ENCODE results near the gene ADAMTS20.

Gene ADAMTS20

DNA sequence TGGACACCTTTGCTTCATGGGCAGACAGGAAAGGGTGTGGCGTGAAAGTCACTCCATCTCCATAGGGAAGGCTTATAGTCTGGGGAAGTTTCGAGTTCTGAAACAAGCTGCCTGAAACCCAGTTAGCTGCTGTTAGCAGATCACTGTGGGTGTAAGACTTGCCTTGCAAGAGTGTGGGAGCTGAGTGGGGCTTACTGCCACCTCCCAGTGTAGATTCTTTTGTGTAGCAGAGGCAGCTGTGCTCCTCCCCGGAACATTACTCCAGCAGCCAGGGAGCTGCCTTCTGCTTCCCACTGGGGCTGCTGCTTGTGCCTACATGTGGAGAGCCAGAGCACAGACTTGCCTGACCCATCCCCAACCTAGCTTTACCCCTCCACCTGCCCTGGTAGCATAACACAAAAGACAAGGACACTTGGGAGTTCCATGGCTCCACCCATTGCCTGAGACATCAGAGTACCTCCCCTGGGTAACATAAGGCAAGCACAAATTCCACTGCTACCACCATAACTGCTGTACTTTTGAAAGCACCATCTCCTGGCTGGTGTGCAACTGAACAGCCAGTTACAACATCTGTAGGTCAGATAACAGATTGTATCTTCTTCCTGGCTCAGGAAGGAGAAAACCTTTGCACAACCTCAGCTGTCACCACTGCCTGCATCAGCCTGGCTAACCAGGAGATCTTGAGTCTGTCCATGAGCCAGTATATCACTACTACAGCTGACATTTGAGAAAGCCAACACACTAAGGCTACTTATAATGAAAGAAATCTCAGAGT, 69.5 kb downstream of the ADAMTS20 start:
- TF ChIP-seq, protein P1, sequence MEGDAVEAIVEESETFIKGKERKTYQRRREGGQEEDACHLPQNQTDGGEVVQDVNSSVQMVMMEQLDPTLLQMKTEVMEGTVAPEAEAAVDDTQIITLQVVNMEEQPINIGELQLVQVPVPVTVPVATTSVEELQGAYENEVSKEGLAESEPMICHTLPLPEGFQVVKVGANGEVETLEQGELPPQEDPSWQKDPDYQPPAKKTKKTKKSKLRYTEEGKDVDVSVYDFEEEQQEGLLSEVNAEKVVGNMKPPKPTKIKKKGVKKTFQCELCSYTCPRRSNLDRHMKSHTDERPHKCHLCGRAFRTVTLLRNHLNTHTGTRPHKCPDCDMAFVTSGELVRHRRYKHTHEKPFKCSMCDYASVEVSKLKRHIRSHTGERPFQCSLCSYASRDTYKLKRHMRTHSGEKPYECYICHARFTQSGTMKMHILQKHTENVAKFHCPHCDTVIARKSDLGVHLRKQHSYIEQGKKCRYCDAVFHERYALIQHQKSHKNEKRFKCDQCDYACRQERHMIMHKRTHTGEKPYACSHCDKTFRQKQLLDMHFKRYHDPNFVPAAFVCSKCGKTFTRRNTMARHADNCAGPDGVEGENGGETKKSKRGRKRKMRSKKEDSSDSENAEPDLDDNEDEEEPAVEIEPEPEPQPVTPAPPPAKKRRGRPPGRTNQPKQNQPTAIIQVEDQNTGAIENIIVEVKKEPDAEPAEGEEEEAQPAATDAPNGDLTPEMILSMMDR (IDR thresholded peaks at IDR 0.05; ENCODE audit: low read depth, low read length) = no peak
- TF ChIP-seq EZH2phosphoT487 (IDR thresholded peaks at IDR 0.05; ENCODE audit: low read depth) = no peak
- Histone ChIP-seq H3K36me3 (replicated peaks; ENCODE audit: low read depth, low read length) (no peaks in the 10 kb centered on the region), H2AFZ (ENCODE audit: low read depth, low read length) (no peak overlapping the region)

GRCh38 chr12:43480591-43480990, 71.4 kb downstream of the ADAMTS20 start:
- Histone ChIP-seq H4K20me1 (ENCODE audit: insufficient read depth, low read length) (no peaks in the 10 kb centered on the region), H3K36me3 (replicated peaks; ENCODE audit: low read depth, low read length) (no peaks in the 10 kb centered on the region), H3K27ac (ENCODE audit: low read length) (no peak overlapping the region), H3K9ac (ENCODE audit: low read length) (no peak overlapping the region), H3K4me3 (ENCODE audit: low read length) (no peak overlapping the region), H3K4me1 (ENCODE audit: low read length) (peaks cover 6% of the 10 kb centered on the region), H3K9me3 (ENCODE audit: insufficient read depth, low read length) (no peaks in the 10 kb centered on the region), H3K27me3 (ENCODE audit: low read depth, low read length) (no peaks in the 10 kb centered on the region), H2AFZ (ENCODE audit: low read depth, low read length) (no peak overlapping the region), H3K79me2 (ENCODE audit: low read length) (no peaks in the 10 kb centered on the region), H3K4me2 (ENCODE audit: low read length) (peak overlapping the region; percentile 13)
- no peak for TF ChIP-seq EZH2phosphoT487 (IDR thresholded peaks at IDR 0.05; ENCODE audit: low read depth)

More for the DNA sequence above, 69.5 kb downstream of the ADAMTS20 start:
- Histone ChIP-seq H3K79me2 (ENCODE audit: low read length) (no peaks in the 10 kb centered on the region), H3K27me3 (ENCODE audit: low read depth, low read length) (no peaks in the 10 kb centered on the region), H3K4me2 (ENCODE audit: low read length) (no peak overlapping the region), H4K20me1 (ENCODE audit: insufficient read depth, low read length) (no peaks in the 10 kb centered on the region), H3K27ac (ENCODE audit: low read length) (no peak overlapping the region), H3K4me1 (ENCODE audit: low read length) (peaks cover 6% of the 10 kb centered on the region), H3K9ac (ENCODE audit: low read length) (no peak overlapping the region), H3K9me3 (ENCODE audit: insufficient read depth, low read length) (no peaks in the 10 kb centered on the region), H3K4me3 (ENCODE audit: low read length) (no peak overlapping the region)

GRCh38 chr12:43462741-43463140, 89.3 kb downstream of the ADAMTS20 start:
- Histone ChIP-seq H3K4me1 (ENCODE audit: low read length) (no peaks in the 10 kb centered on the region), H3K36me3 (replicated peaks; ENCODE audit: low read depth, low read length) (no peaks in the 10 kb centered on the region), H3K4me3 (ENCODE audit: low read length) (no peak overlapping the region), H2AFZ (ENCODE audit: low read depth, low read length) (no peak overlapping the region), H4K20me1 (ENCODE audit: insufficient read depth, low read length) (no peaks in the 10 kb centered on the region), H3K9ac (ENCODE audit: low read length) (no peak overlapping the region), H3K4me2 (ENCODE audit: low read length) (no peak overlapping the region), H3K27me3 (ENCODE audit: low read depth, low read length) (no peaks in the 10 kb centered on the region), H3K27ac (ENCODE audit: low read length) (no peak overlapping the region), H3K79me2 (ENCODE audit: low read length) (no peaks in the 10 kb centered on the region), H3K9me3 (ENCODE audit: insufficient read depth, low read length) (no peaks in the 10 kb centered on the region)
- TF ChIP-seq EZH2phosphoT487 (IDR thresholded peaks at IDR 0.05; ENCODE audit: low read depth) = no peak
- TF ChIP-seq, protein P1 (IDR thresholded peaks at IDR 0.05; ENCODE audit: low read depth, low read length) = no peak

GRCh38 chr12:43462080-43462479, 89.9 kb downstream of the ADAMTS20 start:
- no peaks in the 10 kb centered on the region for H3K27me3 ChIP-seq (ENCODE audit: low read depth, low read length)
- no peaks in the 10 kb centered on the region for H3K79me2 ChIP-seq (ENCODE audit: low read length)
- H4K20me1 ChIP-seq (ENCODE audit: insufficient read depth, low read length) = no peaks in the 10 kb centered on the region
- no peaks in the 10 kb centered on the region for H3K36me3 ChIP-seq (replicated peaks; ENCODE audit: low read depth, low read length)
- no peak overlapping the region for H3K4me3 ChIP-seq (ENCODE audit: low read length)
- H3K27ac ChIP-seq (ENCODE audit: low read length) = no peak overlapping the region
- H3K4me2 ChIP-seq (ENCODE audit: low read length) = no peak overlapping the region
- H3K9me3 ChIP-seq (ENCODE audit: insufficient read depth, low read length) = no peaks in the 10 kb centered on the region
- H3K9ac ChIP-seq (ENCODE audit: low read length) = no peak overlapping the region
- H2AFZ ChIP-seq (ENCODE audit: low read depth, low read length) = no peak overlapping the region
- H3K4me1 ChIP-seq (ENCODE audit: low read length) = no peaks in the 10 kb centered on the region
- TF ChIP-seq EZH2phosphoT487 (IDR thresholded peaks at IDR 0.05; ENCODE audit: low read depth) = no peak
- TF ChIP-seq, protein P1 (IDR thresholded peaks at IDR 0.05; ENCODE audit: low read depth, low read length) = no peak

Data from OCI-LY3 (cell line).